Right lobe of liver (tissue), 6 donors: Measurements from ENCODE around the gene ACTG1. TPM values are rescaled to one million over a fixed set of nuclear protein-coding genes. Genes with fewer than 3 reads are reported as not detected.
A peak's percentile ranks its signal among the peaks of the same experiment; 100 is the strongest.

Source experiments
- ATAC-seq, 4 donors: fragments of 200-7000 bp; cut with Tn5 transposase; one replicate each; pipeline ENCODE4 v1.9.1; 2020; ENCODE audit warnings: mild to moderate bottlenecking in 4 of 4, moderate library complexity in 4 of 4
- DNase-seq, 3 donors: peaks; one replicate each; pipeline ENCODE4 v3.0.0-alpha.2; 2020
- H3K27ac ChIP-seq, 3 donors: fragments of 200-600 bp; one replicate each; pipeline ENCODE4 v1.8.0; 2022
- H3K27me3 ChIP-seq, 2 donors: fragments of 200-600 bp; one replicate each; pipeline ENCODE4 v1.8.0; 2022
- H3K36me3 ChIP-seq, 4 donors: fragments of 200-600 bp; sonication (generic) in 1 of 4; one replicate each; pipeline versions ENCODE4 v1.5.1 to v1.8.0; 2017 to 2022; ENCODE audit warnings: control low read depth in 1 of 4
- H3K4me1 ChIP-seq, 4 donors: fragments of 200-600 bp; sonication (generic) in 1 of 4; one replicate each; pipeline versions ENCODE4 v1.5.1 to v1.8.0; 2017 to 2022; ENCODE audit warnings: control low read depth in 1 of 4
- H3K4me3 ChIP-seq, 3 donors: fragments of 200-600 bp; one replicate each; pipeline ENCODE4 v1.8.0; 2022
- H3K9me3 ChIP-seq, 4 donors: fragments of 200-600 bp; sonication (generic) in 1 of 4; one replicate each; pipeline versions ENCODE4 v1.5.1 to v1.8.0; 2017 to 2022; ENCODE audit warnings: control low read depth in 1 of 4
- CTCF ChIP-seq, 4 donors: fragments of 200-600 bp in 3 of 4; fragments of 450-650 bp in 1 of 4; IDR thresholded peaks; one replicate each; pipeline versions ENCODE4 v1.5.1 to v1.8.0; 2016 to 2022; ENCODE audit warnings: antibody characterized with exemption in 4 of 4, mild to moderate bottlenecking in 2 of 4
- POLR2A ChIP-seq: fragments of 450-650 bp; IDR thresholded peaks from one replicate; pipeline ENCODE4 v1.6.1; 2017; ENCODE audit warnings: antibody characterized with exemption, mild to moderate bottlenecking
- WGBS: methylation state at CpG from one replicate; pipeline ENCODE4 v1.1.6; 2018; ENCODE audit warnings: low coverage, low lambda C conversion rate; ENCODE audit not compliant: insufficient coverage; ENCODE audit errors: missing lambda C conversion rate; 5-methylcytosine and 5-hydroxymethylcytosine counted together
- intact Hi-C, 2 donors: fragments of 100-400 bp; cut with DNase I; formaldehyde crosslinking; loops; one replicate each; pipeline versions ENCODE4 v1.11.2 to v1.14.1; 2022
- total RNA-seq, 6 experiments: library from RNA; depleted of rRNA in 2 of 6; stranded (reverse); fragments of >200 nt in 2 of 6; fragmentation: NEBNext Ultra II Directional in 3 of 6; extraction: Animal tissue kit (Norgen Biotek cat#: 25700) in 3 of 6; gene quantifications; one replicate each; pipeline versions ENCODE4 v1.1.0 to v1.2.4, GENCODE V29; 2016 to 2023
- donor health status: DM: no; HTN: yes; CAD: no.
- donor health status: DM: no; HTN: no; CAD: no.
- donor health status: DM: no; HTN: no; CAD: no.
- donor health status: DM: no; HTN: yes; CAD: no.
- donor health status: DM: no; HTN: yes; CAD: no.

ACTG1 gene
- total RNA-seq, 6 experiments from 2014 or later: 218 to 2,508 (median 1,326) TPM

DNA sequence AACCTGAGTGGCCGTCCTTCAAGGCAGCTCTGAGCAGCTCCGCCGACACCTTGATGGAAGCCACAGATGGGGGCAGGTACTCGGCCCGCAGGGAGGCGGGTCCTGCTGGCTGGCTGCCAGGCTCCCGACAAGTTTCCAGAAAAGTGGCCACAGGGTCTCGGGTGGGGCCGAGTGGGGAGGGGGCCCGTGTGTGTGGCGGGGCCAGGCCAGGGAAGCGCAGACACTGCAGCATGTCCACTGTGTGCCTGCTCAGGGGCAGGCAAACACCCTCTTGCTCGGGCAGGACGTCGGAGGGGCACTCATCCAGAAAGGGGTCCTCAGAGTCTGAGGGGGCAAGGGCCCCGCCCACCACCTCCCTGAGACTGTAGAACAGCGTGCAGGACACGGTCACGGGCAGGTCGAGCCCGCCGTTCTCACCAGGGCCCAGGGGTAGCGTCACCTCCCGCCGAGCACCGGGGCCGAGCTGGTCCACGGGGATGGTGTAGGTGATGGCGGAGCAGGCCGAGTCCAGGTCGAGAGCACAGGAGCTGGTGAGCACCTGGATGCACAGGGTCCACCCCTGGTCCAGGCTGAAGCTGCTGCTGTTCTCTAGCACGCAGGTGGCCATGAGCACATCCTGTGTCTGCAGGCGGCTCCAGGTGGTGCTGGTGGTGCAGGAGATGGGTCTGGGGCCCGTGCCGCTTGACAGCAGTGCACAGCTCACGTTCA is 34.5 kb upstream of the ACTG1 start:
- DNase-seq (no peak), ATAC-seq (no peak)
- TF ChIP-seq CTCF (IDR thresholded peaks at IDR 0.05) (no peak), POLR2A (no peak)
- intact Hi-C loops: no loop called here
- Histone ChIP-seq H3K36me3 (peaks cover 0 to 31% (median 4%) of the 10 kb centered on the region in 4 donors), H3K4me3 (no peak overlapping the region), H3K27me3 (no peaks in the 10 kb centered on the region), H3K4me1 (peaks cover 0 to 16% (median 3%) of the 10 kb centered on the region in 4 donors), H3K9me3 (no peaks in the 10 kb centered on the region), H3K27ac (no peak overlapping the region)
- WGBS: 47% methylated on average over 3 of the region's 36 CpGs

DNA sequence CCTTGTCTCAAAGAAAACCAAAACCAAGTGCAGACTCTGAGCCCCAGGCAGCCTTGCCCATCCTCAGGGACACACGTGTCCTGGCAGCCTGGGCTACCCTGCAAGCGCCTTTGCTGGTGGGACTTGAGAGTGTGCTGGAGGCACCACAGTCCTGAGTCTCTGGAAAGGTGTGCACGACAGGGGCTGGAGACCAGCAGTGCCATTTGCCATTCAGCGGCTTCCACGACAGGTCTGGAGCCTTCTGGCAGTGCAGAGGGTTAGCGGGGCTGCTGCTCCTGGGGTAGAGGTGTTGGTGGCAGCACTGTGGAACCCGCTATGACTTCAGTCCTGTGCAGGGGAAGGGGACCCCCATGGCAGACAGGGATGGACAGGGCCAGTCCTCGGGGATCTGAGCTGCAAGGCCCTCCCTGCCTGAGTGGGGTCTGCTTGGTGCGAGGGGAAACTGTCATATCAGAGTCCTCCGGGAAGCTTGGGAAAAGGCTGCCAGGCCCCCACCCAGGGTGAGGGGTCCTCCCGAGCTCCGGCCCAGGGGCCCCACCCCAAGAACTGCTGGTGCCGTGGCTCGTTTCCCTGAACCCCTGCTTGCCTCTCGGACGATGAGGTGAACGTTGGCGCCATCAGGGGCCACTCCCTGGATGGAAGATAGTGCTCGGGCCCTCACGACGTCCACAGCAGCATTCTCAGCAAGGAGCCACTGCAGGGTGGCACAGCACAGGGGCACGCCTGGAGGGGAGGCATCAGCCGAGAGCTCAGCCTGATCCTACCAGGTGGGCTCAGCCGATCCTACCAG is 32.8 kb upstream of the ACTG1 start:
- Histone ChIP-seq H3K9me3 (no peaks in the 10 kb centered on the region), H3K27me3 (no peaks in the 10 kb centered on the region), H3K27ac (no peak overlapping the region), H3K4me3 (no peak overlapping the region), H3K4me1 (peaks cover 0 to 8% (median 0%) of the 10 kb centered on the region in 4 donors), H3K36me3 (peaks cover 0 to 36% (median 7%) of the 10 kb centered on the region in 4 donors)
- 72% methylated on average over 2 of the region's 24 CpGs for WGBS
- DNase-seq (peak in 1 of 3 donors; percentile 38), ATAC-seq (no peak)
- TF ChIP-seq CTCF (IDR thresholded peaks at IDR 0.05): no peak
- no peak for TF ChIP-seq POLR2A
- intact Hi-C loops: no loop called here

GRCh38 chr17:81544281-81544974 is 31.8 kb upstream of the ACTG1 start:
- peaks cover 0 to 40% (median 8%) of the 10 kb centered on the region in 4 donors for H3K36me3 ChIP-seq
- H3K4me3 ChIP-seq: no peak overlapping the region
- no peaks in the 10 kb centered on the region for H3K9me3 ChIP-seq
- WGBS: 92% methylated on average over 5 of the region's 16 CpGs
- peaks cover 0 to 8% (median 0%) of the 10 kb centered on the region in 4 donors for H3K4me1 ChIP-seq
- intact Hi-C loops: no loop called here
- no peak overlapping the region for H3K27ac ChIP-seq
- TF ChIP-seq CTCF (IDR thresholded peaks at IDR 0.05): no peak
- TF ChIP-seq POLR2A: no peak
- H3K27me3 ChIP-seq: no peaks in the 10 kb centered on the region
- no peak for ATAC-seq
- DNase-seq: peak in 1 of 3 donors; percentile 40

- no CpG with 5 or more reads among the region's 15 CpGs for WGBS
- H3K27ac ChIP-seq: no peak overlapping the region
- no peak overlapping the region for H3K4me3 ChIP-seq
- H3K9me3 ChIP-seq: no peaks in the 10 kb centered on the region
- no peak for ATAC-seq
- TF ChIP-seq CTCF (IDR thresholded peaks at IDR 0.05) (no peak), POLR2A (no peak)
- H3K4me1 ChIP-seq: peaks cover 0 to 1% (median 0%) of the 10 kb centered on the region in 4 donors
- no peak for DNase-seq
- no peaks in the 10 kb centered on the region for H3K27me3 ChIP-seq
- intact Hi-C loops: no loop called here
- peaks cover 0 to 40% (median 8%) of the 10 kb centered on the region in 4 donors for H3K36me3 ChIP-seq
Measured at GRCh38 chr17:81543756-81544155, 31.2 kb upstream of the ACTG1 start.
